ACHN (cell line): ENCODE data around the gene C14orf180.
A peak's percentile ranks its signal among the peaks of the same experiment; 100 is the strongest.

Source experiments
- DNase-seq: peaks from one replicate; pipeline ENCODE4 v3.0.0-alpha.2; 2015
- in situ Hi-C: cut with HindIII; loops from 2 replicates; pipeline ENCODE4 v1.10.0; 2017; ENCODE audit warnings: low sequenced_read_pairs, low pct_ligation_motif_present, low pct_unique_long_range_greater_than_20kb

Gene C14orf180

GRCh38 chr14:104579507-104579906, at the start of gene C14orf180:
Gene C14orf180 (plus strand): TSS chr14:104579764. CDS start chr14:104586431, 6,667 bp downstream.
- in situ Hi-C loops: no loop called here
- DNase-seq: no peak

- in situ Hi-C loops: no loop called here
These were observed 48.9 kb upstream of the C14orf180 start for GRCh38 chr14:104530646-104531045.

DNA sequence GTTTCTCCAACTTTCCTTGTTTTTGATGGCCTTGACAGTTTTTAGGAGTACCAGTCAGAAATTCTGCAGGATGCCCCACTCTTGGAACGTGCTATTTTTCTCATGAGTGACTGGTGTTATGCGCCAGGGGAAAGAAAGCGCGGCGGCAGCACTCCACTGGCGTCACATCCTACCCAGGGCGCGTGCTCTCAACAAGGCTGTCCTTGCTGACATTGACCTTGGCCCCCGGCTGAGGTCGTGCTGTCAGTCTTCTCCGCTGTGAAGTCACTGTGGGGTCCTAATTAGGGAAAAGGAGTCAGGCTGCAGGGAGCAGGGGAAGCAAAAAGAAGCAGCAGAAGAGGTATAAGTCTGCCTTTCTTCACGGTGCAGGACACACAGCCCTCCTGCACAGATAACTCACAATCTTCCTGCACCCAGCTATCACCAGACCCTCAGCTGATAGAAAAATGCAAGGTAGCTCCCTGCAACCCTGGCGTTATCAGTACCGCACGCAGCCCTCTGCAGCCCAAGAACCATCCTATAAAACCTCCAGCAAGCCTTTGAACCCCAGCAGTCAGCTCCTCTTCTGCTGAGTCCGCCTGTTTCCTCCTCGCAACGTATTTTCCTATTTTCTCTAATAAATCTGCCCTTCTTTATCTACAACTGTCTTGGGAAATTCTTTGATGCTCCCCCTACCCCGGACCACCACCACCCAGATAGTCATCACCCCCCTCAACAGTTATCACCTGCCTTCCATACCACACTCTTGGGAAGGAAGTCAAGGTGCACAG, 48.0 kb upstream of the C14orf180 start:
- in situ Hi-C loops: no loop called here

More at GRCh38 chr14:104530646-104531045, 48.9 kb upstream of the C14orf180 start:
- no peak for DNase-seq

DNA sequence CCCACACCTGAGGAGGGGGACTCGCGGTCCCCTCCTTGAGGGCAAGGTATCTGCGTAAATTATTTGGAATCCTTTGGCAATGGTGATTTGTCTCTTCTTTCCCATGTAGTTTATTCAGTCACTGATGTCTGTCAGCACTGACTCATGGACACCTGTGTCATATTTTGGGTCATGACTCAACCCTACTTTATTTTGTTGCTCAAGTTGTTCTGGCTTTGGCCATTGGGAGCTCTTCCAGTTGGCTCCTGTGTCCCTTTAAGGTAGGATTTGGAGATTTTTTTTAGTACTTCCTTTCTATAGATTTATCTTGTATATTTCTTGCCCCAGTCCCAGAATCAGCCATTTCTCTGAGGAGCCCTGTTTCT, 47.4 kb upstream of the C14orf180 start:
- DNase-seq: no peak
- in situ Hi-C loops: no loop called here

More for the DNA sequence above, 48.0 kb upstream of the C14orf180 start:
- no peak for DNase-seq

DNA sequence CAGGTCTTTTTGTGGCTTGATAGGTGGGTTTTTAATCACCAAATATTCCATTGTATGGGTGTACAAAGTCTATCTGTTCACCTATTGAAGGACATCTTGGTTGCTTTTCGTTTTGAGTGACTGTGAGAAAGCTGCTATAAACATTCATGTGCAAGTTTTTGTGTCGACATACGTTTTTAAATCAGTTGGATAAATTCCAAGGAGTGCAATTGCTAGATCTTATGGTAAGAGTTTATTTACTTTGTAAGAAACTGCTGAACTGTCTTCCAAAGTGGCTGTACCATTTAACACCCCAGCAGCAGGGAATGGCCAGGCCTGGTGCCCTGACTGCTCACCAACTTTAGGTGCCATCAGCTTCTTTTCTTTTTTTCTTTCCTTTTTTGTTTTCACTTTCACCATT, 45.5 kb upstream of the C14orf180 start:
- in situ Hi-C loops: no loop called here
- no peak for DNase-seq

- in situ Hi-C loops: no loop called here
These were observed 42.5 kb upstream of the C14orf180 start for GRCh38 chr14:104536942-104537612.

GRCh38 chr14:104537613-104537988, 42.0 kb upstream of the C14orf180 start:
- DNase-seq: no peak
- in situ Hi-C loops: no loop called here

More at GRCh38 chr14:104536942-104537612, 42.5 kb upstream of the C14orf180 start:
- peak; percentile 11 for DNase-seq

- DNase-seq: no peak
- in situ Hi-C loops: no loop called here
These were observed 37.6 kb upstream of the C14orf180 start for GRCh38 chr14:104541905-104542465.

- no peak for DNase-seq
- in situ Hi-C loops: no loop called here
These were observed 36.4 kb upstream of the C14orf180 start for GRCh38 chr14:104542871-104543830.

- no peak for DNase-seq
- in situ Hi-C loops: no loop called here
These were observed 35.1 kb upstream of the C14orf180 start for GRCh38 chr14:104544362-104544961.

- DNase-seq: no peak
- in situ Hi-C loops: no loop called here
These were observed 34.2 kb upstream of the C14orf180 start for GRCh38 chr14:104545151-104545941.

GRCh38 chr14:104545942-104546501, 33.5 kb upstream of the C14orf180 start:
- no peak for DNase-seq
- in situ Hi-C loops: no loop called here

GRCh38 chr14:104546591-104547309, 32.8 kb upstream of the C14orf180 start:
- DNase-seq: no peak
- in situ Hi-C loops: no loop called here

- DNase-seq: no peak
- in situ Hi-C loops: no loop called here
These were observed 32.1 kb upstream of the C14orf180 start for GRCh38 chr14:104547310-104547997.

DNA sequence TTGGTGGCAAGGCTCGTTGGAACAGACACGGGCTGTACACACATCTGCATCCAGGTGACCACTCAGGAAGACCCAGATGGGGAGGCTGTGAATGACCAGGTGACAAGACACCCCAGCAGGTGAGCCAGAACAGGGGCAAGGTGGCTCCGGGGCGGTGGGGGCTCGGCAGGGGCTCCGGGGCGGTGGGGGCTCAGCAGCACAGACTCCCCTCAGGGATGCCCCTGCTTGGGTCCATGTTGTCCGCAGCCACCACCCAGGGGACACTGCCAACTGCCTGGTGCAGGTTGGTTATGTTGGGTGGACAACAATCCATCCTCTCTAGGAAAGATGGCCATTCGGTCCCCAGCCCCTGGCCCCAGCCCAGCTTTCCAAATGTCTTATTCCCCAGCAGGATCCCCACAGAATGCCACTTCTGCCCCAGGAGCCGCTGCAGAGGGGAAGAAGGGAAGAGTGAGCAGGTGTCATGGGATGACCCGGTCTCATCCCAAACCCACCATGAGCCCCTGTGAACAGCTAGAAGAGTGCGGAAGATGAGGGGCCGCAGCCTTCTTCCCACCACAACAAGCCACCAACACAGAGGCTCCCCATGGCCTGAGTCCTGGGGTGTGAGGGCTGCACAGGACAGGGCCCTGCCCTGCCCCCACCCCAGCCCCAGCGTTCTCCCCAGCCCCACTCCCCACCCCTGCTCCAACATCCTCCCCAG, 31.4 kb upstream of the C14orf180 start:
- in situ Hi-C loops: no loop called here
- no peak for DNase-seq
